ENCODE measurements around the gene THEM5. TPM values are rescaled to one million over a fixed set of nuclear protein-coding genes. Genes with fewer than 3 reads are reported as not detected.
"Not testable (repeated sequence)": the region's sequence is repeated elsewhere in the genome, so short reads cannot be mapped to it uniquely, and the experiment has no call there.

Gene THEM5
- total RNA-seq, 1 donor from 2014 or later: not detected

- no peak overlapping the region for H3K4me3 ChIP-seq (ENCODE audit: low read length in 3 of 3)
- H3K9ac ChIP-seq (ENCODE audit: low read depth in 1 of 3, low read length in 3 of 3): no peak overlapping the region
- no peaks in the 10 kb centered on the region for H3K4me1 ChIP-seq (ENCODE audit: control insufficient read depth in 3 of 3, insufficient read depth in 3 of 3, low read length in 3 of 3)
- H3K9me3 ChIP-seq (ENCODE audit: control insufficient read depth in 3 of 3, low read length in 3 of 3): no peaks in the 10 kb centered on the region
- no peaks in the 10 kb centered on the region for H3K27me3 ChIP-seq (ENCODE audit: control insufficient read depth in 3 of 3, insufficient read depth in 3 of 3, low read length in 3 of 3)
- H3K36me3 ChIP-seq (ENCODE audit: control insufficient read depth in 3 of 3, insufficient read depth in 3 of 3, low read length in 3 of 3): peaks cover 8 to 40% (median 19%) of the 10 kb centered on the region in 3 donors
- no peak overlapping the region for H3K27ac ChIP-seq (ENCODE audit: low read depth, low read length)
Measured at GRCh38 chr1:151887028-151887427, 33.5 kb upstream of the THEM5 start.

DNA sequence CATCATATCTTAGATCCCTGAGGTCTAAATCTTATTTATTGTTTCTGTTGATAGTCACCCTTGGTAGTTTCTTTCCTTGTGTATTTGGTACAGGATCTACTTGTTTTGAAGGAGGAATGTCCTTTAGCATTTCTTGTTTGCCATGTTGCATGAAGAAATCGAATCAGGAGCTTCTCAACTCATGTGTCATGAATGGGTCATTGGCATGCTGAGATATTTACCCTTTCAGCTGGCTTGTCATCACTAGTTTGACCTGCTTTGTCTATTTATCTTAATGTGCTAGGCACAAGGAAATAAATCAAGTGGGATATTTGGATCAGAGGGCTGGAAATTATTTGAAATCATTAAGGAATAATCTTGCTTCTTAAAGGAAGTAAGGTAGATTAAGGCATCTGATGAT lies 32.0 kb upstream of the THEM5 start:
- Histone ChIP-seq H3K4me1 (ENCODE audit: control insufficient read depth in 3 of 3, insufficient read depth in 3 of 3, low read length in 3 of 3) (no peaks in the 10 kb centered on the region), H3K4me3 (ENCODE audit: low read length in 3 of 3) (no peak overlapping the region), H3K27me3 (ENCODE audit: control insufficient read depth in 3 of 3, insufficient read depth in 3 of 3, low read length in 3 of 3) (no peaks in the 10 kb centered on the region), H3K36me3 (ENCODE audit: control insufficient read depth in 3 of 3, insufficient read depth in 3 of 3, low read length in 3 of 3) (peaks cover 5 to 30% (median 18%) of the 10 kb centered on the region in 3 donors), H3K9me3 (ENCODE audit: control insufficient read depth in 3 of 3, low read length in 3 of 3) (no peaks in the 10 kb centered on the region), H3K9ac (ENCODE audit: low read depth in 1 of 3, low read length in 3 of 3) (no peak overlapping the region), H3K27ac (ENCODE audit: low read depth, low read length) (no peak overlapping the region)

DNA sequence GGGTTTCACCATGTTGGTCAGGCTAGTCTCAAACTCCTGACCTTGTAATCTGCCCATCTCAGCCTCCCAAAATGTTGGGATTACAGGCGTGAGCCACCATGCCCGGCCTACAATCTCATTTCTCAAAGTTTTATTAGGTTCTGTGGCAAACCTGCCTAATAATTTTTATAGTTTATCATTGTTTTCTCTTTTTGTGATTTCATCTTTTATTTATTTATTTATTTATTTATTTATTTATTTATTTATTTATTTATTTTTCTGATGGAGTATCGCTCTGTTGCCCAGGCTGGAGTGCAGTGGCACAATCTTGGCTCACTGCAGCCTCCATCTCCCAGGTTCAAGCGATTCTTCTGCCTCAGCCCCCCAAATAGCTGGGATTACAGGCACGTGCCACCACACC lies 31.4 kb upstream of the THEM5 start:
- not testable (repeated sequence) for H3K4me1 ChIP-seq (ENCODE audit: control insufficient read depth in 3 of 3, insufficient read depth in 3 of 3, low read length in 3 of 3); H3K27me3 ChIP-seq (ENCODE audit: control insufficient read depth in 3 of 3, insufficient read depth in 3 of 3, low read length in 3 of 3); H3K27ac ChIP-seq (ENCODE audit: low read depth, low read length); H3K9ac ChIP-seq (ENCODE audit: low read depth in 1 of 3, low read length in 3 of 3); H3K4me3 ChIP-seq (ENCODE audit: low read length in 3 of 3); H3K9me3 ChIP-seq (ENCODE audit: control insufficient read depth in 3 of 3, low read length in 3 of 3)
- peaks cover 3 to 27% (median 18%) of the 10 kb centered on the region in 3 donors for H3K36me3 ChIP-seq (ENCODE audit: control insufficient read depth in 3 of 3, insufficient read depth in 3 of 3, low read length in 3 of 3)

GRCh38 chr1:151884445-151884844 lies 30.9 kb upstream of the THEM5 start:
- H3K27me3 ChIP-seq (ENCODE audit: control insufficient read depth in 3 of 3, insufficient read depth in 3 of 3, low read length in 3 of 3); H3K27ac ChIP-seq (ENCODE audit: low read depth, low read length); H3K4me3 ChIP-seq (ENCODE audit: low read length in 3 of 3); H3K9me3 ChIP-seq (ENCODE audit: control insufficient read depth in 3 of 3, low read length in 3 of 3); H3K9ac ChIP-seq (ENCODE audit: low read depth in 1 of 3, low read length in 3 of 3); H3K4me1 ChIP-seq (ENCODE audit: control insufficient read depth in 3 of 3, insufficient read depth in 3 of 3, low read length in 3 of 3): not testable (repeated sequence)
- H3K36me3 ChIP-seq (ENCODE audit: control insufficient read depth in 3 of 3, insufficient read depth in 3 of 3, low read length in 3 of 3): peaks cover 3 to 27% (median 18%) of the 10 kb centered on the region in 3 donors

DNA sequence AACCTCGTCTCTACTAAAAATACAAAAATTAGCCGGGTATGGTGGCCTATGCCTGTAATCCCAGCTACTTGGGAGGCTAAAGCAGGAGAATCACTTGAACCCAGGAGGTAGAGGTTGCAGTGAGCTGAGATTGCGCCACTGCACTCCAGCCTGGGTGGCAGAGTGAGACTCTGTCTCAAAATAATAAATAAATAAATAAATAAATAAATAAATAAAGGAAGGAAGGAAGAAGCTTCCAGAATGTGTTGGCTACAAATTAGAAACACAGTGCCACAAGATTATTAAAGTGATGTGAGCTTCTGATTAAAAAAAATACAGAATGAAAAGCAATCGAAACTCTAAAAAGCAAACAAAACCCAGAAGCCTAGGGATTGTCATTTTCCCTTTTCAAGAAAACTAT lies 30.4 kb upstream of the THEM5 start:
- not testable (repeated sequence) for H3K9me3 ChIP-seq (ENCODE audit: control insufficient read depth in 3 of 3, low read length in 3 of 3); H3K27ac ChIP-seq (ENCODE audit: low read depth, low read length); H3K4me3 ChIP-seq (ENCODE audit: low read length in 3 of 3); H3K9ac ChIP-seq (ENCODE audit: low read depth in 1 of 3, low read length in 3 of 3); H3K27me3 ChIP-seq (ENCODE audit: control insufficient read depth in 3 of 3, insufficient read depth in 3 of 3, low read length in 3 of 3); H3K4me1 ChIP-seq (ENCODE audit: control insufficient read depth in 3 of 3, insufficient read depth in 3 of 3, low read length in 3 of 3)
- peaks cover 3 to 27% (median 13%) of the 10 kb centered on the region in 3 donors for H3K36me3 ChIP-seq (ENCODE audit: control insufficient read depth in 3 of 3, insufficient read depth in 3 of 3, low read length in 3 of 3)

- H3K9ac ChIP-seq (ENCODE audit: low read depth in 1 of 3, low read length in 3 of 3); H3K4me1 ChIP-seq (ENCODE audit: control insufficient read depth in 3 of 3, insufficient read depth in 3 of 3, low read length in 3 of 3); H3K4me3 ChIP-seq (ENCODE audit: low read length in 3 of 3); H3K27ac ChIP-seq (ENCODE audit: low read depth, low read length); H3K9me3 ChIP-seq (ENCODE audit: control insufficient read depth in 3 of 3, low read length in 3 of 3); H3K27me3 ChIP-seq (ENCODE audit: control insufficient read depth in 3 of 3, insufficient read depth in 3 of 3, low read length in 3 of 3): not testable (repeated sequence)
- H3K36me3 ChIP-seq (ENCODE audit: control insufficient read depth in 3 of 3, insufficient read depth in 3 of 3, low read length in 3 of 3): peaks cover 3 to 23% (median 9%) of the 10 kb centered on the region in 3 donors
Measured at GRCh38 chr1:151882918-151883317, 29.4 kb upstream of the THEM5 start.

- H3K4me3 ChIP-seq (ENCODE audit: low read length in 3 of 3): no peak overlapping the region
- H3K36me3 ChIP-seq (ENCODE audit: control insufficient read depth in 3 of 3, insufficient read depth in 3 of 3, low read length in 3 of 3): peaks cover 3 to 20% (median 5%) of the 10 kb centered on the region in 3 donors
- H3K9ac ChIP-seq (ENCODE audit: low read depth in 1 of 3, low read length in 3 of 3): no peak overlapping the region
- no peaks in the 10 kb centered on the region for H3K4me1 ChIP-seq (ENCODE audit: control insufficient read depth in 3 of 3, insufficient read depth in 3 of 3, low read length in 3 of 3)
- no peak overlapping the region for H3K27ac ChIP-seq (ENCODE audit: low read depth, low read length)
- H3K9me3 ChIP-seq (ENCODE audit: control insufficient read depth in 3 of 3, low read length in 3 of 3): no peaks in the 10 kb centered on the region
- H3K27me3 ChIP-seq (ENCODE audit: control insufficient read depth in 3 of 3, insufficient read depth in 3 of 3, low read length in 3 of 3): no peaks in the 10 kb centered on the region
Measured at GRCh38 chr1:151882466-151882865, 29.0 kb upstream of the THEM5 start.

DNA sequence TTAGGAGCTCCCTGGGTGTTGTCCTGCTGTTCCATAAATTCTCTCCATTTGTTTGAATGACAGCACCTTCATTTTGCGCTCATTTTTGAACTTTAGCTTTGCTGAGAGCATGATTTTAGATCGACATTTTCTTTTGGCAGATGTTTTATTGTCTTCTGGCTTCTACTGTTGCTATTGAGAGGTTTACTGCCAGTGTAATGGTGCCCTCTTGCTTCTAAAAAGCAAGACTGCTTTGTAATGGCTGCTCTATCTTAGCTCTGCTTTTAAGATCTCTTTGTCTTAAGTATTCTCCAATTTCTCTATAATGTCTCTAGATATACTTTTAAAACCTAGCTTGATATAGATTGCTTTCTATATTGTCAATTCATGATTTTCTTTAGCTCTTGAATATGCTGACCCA lies 28.0 kb upstream of the THEM5 start:
- Histone ChIP-seq H3K36me3 (ENCODE audit: control insufficient read depth in 3 of 3, insufficient read depth in 3 of 3, low read length in 3 of 3) (peaks cover 0 to 15% (median 4%) of the 10 kb centered on the region in 3 donors), H3K4me3 (ENCODE audit: low read length in 3 of 3) (no peak overlapping the region), H3K27ac (ENCODE audit: low read depth, low read length) (no peak overlapping the region), H3K9ac (ENCODE audit: low read depth in 1 of 3, low read length in 3 of 3) (no peak overlapping the region), H3K9me3 (ENCODE audit: control insufficient read depth in 3 of 3, low read length in 3 of 3) (no peaks in the 10 kb centered on the region), H3K4me1 (ENCODE audit: control insufficient read depth in 3 of 3, insufficient read depth in 3 of 3, low read length in 3 of 3) (no peaks in the 10 kb centered on the region), H3K27me3 (ENCODE audit: control insufficient read depth in 3 of 3, insufficient read depth in 3 of 3, low read length in 3 of 3) (no peaks in the 10 kb centered on the region)

DNA sequence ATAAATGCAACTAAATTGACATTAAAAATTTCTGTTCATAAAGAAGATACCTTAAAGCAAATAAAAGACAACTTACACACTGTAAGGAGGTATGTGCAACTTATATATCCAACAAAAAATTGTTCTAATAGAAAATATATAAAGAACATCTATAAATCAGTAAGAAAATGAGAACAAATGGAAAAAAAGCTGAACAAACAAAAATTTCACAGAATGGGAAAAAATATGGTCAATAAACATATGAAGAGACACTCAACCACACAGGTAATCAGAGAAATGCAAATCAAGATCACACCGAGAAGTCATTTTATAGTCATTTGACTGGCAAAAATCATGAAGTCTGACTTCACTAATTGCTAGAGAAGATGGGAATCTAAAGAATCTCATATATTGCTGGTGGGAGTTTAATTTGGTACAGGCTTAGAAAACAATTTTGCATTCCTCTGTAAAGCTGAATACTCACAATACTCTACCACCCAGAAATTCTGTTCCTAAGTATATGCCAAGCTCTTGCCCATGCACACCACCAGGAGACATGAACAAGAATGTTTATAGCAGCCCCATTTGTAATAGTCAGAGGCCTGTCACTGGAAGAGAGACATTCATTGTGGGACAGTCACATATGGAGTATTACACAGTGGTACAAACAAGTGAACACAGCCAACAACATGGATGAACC lies 22.0 kb upstream of the THEM5 start:
- Histone ChIP-seq H3K27me3 (ENCODE audit: control insufficient read depth in 3 of 3, insufficient read depth in 3 of 3, low read length in 3 of 3) (no peaks in the 10 kb centered on the region), H3K9ac (ENCODE audit: low read depth in 1 of 3, low read length in 3 of 3) (no peak overlapping the region), H3K4me1 (ENCODE audit: control insufficient read depth in 3 of 3, insufficient read depth in 3 of 3, low read length in 3 of 3) (no peaks in the 10 kb centered on the region), H3K27ac (ENCODE audit: low read depth, low read length) (no peak overlapping the region), H3K4me3 (ENCODE audit: low read length in 3 of 3) (no peak overlapping the region), H3K9me3 (ENCODE audit: control insufficient read depth in 3 of 3, low read length in 3 of 3) (no peaks in the 10 kb centered on the region), H3K36me3 (ENCODE audit: control insufficient read depth in 3 of 3, insufficient read depth in 3 of 3, low read length in 3 of 3) (peaks cover 7 to 14% (median 11%) of the 10 kb centered on the region in 3 donors)

GRCh38 chr1:151872776-151873175 lies 19.3 kb upstream of the THEM5 start:
- H3K9ac ChIP-seq (ENCODE audit: low read depth in 1 of 3, low read length in 3 of 3); H3K27ac ChIP-seq (ENCODE audit: low read depth, low read length); H3K4me1 ChIP-seq (ENCODE audit: control insufficient read depth in 3 of 3, insufficient read depth in 3 of 3, low read length in 3 of 3); H3K27me3 ChIP-seq (ENCODE audit: control insufficient read depth in 3 of 3, insufficient read depth in 3 of 3, low read length in 3 of 3); H3K9me3 ChIP-seq (ENCODE audit: control insufficient read depth in 3 of 3, low read length in 3 of 3); H3K4me3 ChIP-seq (ENCODE audit: low read length in 3 of 3): not testable (repeated sequence)
- H3K36me3 ChIP-seq (ENCODE audit: control insufficient read depth in 3 of 3, insufficient read depth in 3 of 3, low read length in 3 of 3): peaks cover 7 to 11% (median 9%) of the 10 kb centered on the region in 3 donors
